Fibroblast of the aortic adventitia (primary cell): Measurements from ENCODE around the gene CHAD. TPM values are rescaled to one million over a fixed set of nuclear protein-coding genes. Genes with fewer than 3 reads are reported as not detected.

ENCODE experiments used
- DNase-seq: peaks from one replicate; pipeline ENCODE4 v3.0.0-alpha.2; 2010; ENCODE audit warnings: low read depth
- H3K4me3 ChIP-seq: 2 replicates; pipeline ENCODE4 v1.5.1; 2011; ENCODE audit warnings: low read depth, mild to moderate bottlenecking, control low read depth, low read length, moderate library complexity
- total RNA-seq: library from RNA; depleted of rRNA; stranded (reverse); fragments of >200 nt; gene quantifications from 2 replicates; pipeline ENCODE4 v1.2.3, GENCODE V29; 2012; ENCODE audit warnings: low replicate concordance
- TF ChIP-seq, protein P1 (sequence below): IDR thresholded peaks from 2 replicates; pipeline ENCODE4 v1.5.1; 2011; ENCODE audit warnings: mild to moderate bottlenecking, low read length, control low read depth, inconsistent platforms; ENCODE audit not compliant: insufficient read depth

Gene CHAD
- total RNA-seq, 1 donor, result not detected

DNA sequence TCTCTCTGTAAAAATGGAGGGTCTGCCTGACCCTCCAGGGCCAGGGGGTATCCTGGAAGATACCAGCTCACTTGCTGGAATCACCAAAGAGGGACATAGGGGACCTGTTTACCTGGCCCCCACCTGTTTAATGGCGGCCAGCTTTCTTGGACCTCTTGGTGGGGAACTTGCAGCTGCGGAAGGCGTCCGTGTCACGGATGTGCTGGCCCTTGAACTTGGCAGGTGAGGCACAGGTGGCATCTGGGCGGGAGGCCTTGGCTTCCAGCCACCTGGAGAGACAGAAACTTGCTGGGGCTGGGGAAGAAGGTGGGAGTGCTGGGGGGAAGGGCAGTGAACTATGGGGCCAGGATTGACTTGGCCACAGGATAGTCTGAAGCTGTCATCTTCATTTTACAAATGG, 3.5 kb downstream of the CHAD start:
- TF ChIP-seq, protein P1, sequence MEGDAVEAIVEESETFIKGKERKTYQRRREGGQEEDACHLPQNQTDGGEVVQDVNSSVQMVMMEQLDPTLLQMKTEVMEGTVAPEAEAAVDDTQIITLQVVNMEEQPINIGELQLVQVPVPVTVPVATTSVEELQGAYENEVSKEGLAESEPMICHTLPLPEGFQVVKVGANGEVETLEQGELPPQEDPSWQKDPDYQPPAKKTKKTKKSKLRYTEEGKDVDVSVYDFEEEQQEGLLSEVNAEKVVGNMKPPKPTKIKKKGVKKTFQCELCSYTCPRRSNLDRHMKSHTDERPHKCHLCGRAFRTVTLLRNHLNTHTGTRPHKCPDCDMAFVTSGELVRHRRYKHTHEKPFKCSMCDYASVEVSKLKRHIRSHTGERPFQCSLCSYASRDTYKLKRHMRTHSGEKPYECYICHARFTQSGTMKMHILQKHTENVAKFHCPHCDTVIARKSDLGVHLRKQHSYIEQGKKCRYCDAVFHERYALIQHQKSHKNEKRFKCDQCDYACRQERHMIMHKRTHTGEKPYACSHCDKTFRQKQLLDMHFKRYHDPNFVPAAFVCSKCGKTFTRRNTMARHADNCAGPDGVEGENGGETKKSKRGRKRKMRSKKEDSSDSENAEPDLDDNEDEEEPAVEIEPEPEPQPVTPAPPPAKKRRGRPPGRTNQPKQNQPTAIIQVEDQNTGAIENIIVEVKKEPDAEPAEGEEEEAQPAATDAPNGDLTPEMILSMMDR, result no peak
- DNase-seq, result no peak
- no peak overlapping the region for H3K4me3 ChIP-seq

DNA sequence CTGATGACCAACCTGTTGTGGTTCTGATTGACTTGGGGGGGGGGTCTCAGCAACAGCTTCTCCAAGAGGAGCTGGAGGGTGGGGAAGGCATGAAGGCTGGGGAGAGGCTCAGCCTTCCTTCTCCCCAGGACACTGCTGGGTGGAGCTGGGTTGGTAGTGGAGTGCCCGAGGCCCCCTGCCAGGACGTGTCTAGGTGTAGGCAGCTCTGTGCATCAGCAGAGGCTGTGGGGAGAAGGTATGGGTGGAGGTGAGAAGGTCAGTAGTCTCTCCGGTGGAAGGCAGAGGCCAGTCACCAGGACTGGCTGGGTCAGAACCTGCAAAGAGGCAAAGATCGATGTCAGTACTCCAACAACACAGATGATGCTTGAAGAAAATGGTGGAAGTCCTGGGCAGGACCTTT, 3.9 kb downstream of the CHAD start:
- TF ChIP-seq, protein P1, result no peak
- no peak for DNase-seq
- no peak overlapping the region for H3K4me3 ChIP-seq

DNA sequence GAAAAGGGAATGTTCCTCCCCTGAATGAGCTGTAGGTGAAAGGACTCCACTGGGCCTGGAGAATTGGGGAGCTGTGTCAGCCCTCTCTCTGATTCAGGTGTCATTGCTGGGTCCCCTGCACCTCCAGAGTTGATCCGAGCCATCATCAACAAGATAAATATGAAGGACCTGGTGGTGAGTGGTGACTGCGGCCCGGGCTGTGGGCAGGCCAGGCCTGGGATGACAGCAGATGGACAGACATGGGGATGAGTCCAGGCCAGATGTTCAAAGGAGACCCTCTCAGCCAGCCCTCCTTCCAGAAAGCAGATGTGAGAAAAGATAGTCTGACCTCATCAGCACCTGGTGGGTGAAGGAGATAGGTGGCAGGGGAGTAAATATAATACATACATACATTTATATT, 4.6 kb downstream of the CHAD start:
- no peak overlapping the region for H3K4me3 ChIP-seq
- TF ChIP-seq, protein P1, result no peak
- no peak for DNase-seq

DNA sequence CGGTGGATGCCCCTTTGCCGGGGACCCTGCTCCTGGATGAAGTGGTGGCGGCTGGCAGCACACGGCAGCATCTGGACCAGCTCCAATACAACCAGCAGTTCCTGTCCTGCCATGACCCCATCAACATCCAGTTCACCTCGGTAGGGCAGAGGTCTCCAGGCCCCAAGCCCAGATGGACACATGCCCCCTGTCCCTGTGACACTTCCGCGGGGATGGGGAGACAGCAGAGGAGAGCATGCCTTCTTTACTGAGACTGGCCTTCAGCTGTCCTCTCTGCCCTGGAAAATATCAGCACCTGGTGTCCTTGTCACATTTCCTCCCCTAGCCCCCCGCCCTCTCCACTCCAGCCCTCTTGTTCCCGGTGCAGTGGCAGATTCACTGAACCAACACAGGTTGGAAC, 6.2 kb downstream of the CHAD start:
- TF ChIP-seq, protein P1, result no peak
- DNase-seq, result no peak
- H3K4me3 ChIP-seq, result no peak overlapping the region

DNA sequence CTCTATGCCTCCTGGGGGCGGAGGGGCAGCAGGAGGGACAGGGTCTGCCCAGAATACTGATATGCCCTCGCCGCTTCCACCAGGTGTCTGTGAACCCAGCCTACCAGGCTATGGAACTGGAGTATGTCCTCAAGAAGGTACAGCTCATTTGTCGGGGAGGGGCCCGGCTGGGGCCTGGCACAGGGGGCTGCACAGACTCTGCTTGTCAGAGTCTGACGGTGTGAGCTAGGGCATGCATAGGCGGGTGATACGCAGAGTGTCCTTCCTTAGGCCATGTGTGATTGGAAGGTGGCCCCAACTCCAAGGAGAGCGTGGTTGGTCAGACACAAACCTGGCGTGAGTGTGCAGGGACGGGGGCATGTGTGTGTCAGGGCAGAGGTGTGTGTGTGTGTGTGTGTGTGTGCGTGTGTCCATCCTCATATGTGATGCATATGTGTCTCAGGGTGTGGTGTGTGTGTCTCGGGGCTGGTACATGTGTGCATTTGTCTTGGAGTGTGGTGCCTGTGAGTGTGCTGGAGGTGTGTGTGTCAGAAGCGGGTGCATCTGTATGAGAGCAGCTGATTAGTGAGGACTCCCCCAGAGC, 7.0 kb downstream of the CHAD start:
- DNase-seq, result no peak
- TF ChIP-seq, protein P1, result no peak
- no peak overlapping the region for H3K4me3 ChIP-seq

DNA sequence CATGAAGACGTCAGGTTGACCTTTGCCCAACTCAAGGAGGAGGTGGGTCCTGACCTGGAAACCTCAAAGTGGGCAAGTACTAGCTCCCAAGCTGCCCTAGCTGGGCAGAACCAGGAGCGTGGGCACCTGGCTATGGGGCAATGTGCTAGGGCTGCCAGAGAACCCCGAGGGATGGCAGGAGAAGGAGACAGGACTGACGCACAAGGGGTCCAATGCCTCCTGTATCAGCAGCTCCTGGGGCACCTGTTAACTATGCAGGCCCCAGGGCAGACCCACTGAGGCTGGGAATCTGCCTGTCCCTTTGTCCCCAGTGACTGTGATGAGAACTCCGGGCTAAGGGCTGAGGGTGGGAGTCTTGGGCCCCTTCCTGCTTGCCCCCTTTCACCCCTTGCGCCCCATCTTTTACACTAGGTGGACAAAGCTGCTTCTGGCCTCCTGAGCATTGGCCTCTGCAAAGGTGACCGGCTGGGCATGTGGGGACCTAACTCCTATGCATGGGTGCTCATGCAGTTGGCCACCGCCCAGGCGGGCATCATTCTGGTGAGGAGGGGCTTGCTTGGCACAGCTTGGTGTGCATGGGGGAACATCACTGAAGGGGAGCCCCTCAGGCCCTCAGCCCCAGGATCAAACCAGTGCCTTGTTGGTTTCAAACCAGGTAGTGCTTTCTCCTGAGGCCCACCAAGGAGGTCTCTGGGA, 7.7 kb downstream of the CHAD start:
- no peak for DNase-seq
- no peak overlapping the region for H3K4me3 ChIP-seq
- TF ChIP-seq, protein P1, result no peak

DNA sequence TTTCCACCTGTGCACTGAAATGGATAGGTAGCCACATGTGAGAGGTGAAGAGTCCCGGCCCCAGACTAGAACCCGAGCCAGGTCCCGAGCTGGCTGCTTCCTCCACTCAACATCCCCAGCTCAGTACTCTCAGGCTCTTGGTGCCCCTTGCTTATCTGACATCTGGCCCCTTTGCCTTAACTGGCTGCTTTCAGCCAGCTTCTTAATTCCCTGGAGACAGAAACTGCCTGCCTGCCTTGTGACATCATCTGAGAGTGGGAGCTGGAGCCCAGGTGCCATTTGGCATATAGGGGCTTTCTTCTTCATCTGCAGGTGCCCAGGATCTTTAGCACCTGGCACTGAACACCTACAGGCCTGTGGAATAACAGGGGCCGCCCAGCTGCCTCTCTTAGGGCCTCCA, 8.9 kb downstream of the CHAD start:
- TF ChIP-seq, protein P1, result no peak
- DNase-seq, result no peak
- H3K4me3 ChIP-seq, result no peak overlapping the region
